DOHH2 (cell line): ENCODE measurements around the gene SLC38A1.

Source experiments
- CTCF ChIP-seq: fragments of 200-600 bp; sonication (generic); IDR thresholded peaks from one replicate; pipeline ENCODE4 v1.5.1; 2014; ENCODE audit warnings: antibody characterized with exemption, mild to moderate bottlenecking, low read depth, low read length; ENCODE audit not compliant: poor library complexity, severe bottlenecking
- EZH2phosphoT487 ChIP-seq: fragments of 200-600 bp; sonication (generic); IDR thresholded peaks from 2 replicates; pipeline ENCODE4 v1.6.1; 2017; ENCODE audit warnings: borderline replicate concordance, mild to moderate bottlenecking, antibody characterized with exemption, low read length, moderate library complexity, mixed read lengths

GRCh38 chr12:46258129-46258528, 10.7 kb downstream of the SLC38A1 start:
- TF ChIP-seq CTCF (no peak), EZH2phosphoT487 (no peak)
